Measurements from ENCODE around the gene CLEC5A. TPM values are rescaled to one million over a fixed set of nuclear protein-coding genes. Genes with fewer than 3 reads are reported as not detected.
"Not testable (repeated sequence)": the region's sequence is repeated elsewhere in the genome, so short reads cannot be mapped to it uniquely, and the experiment has no call there.

The CLEC5A gene
- total and polyA plus RNA-seq, 2 experiments from 2014 or later, result not detected

DNA sequence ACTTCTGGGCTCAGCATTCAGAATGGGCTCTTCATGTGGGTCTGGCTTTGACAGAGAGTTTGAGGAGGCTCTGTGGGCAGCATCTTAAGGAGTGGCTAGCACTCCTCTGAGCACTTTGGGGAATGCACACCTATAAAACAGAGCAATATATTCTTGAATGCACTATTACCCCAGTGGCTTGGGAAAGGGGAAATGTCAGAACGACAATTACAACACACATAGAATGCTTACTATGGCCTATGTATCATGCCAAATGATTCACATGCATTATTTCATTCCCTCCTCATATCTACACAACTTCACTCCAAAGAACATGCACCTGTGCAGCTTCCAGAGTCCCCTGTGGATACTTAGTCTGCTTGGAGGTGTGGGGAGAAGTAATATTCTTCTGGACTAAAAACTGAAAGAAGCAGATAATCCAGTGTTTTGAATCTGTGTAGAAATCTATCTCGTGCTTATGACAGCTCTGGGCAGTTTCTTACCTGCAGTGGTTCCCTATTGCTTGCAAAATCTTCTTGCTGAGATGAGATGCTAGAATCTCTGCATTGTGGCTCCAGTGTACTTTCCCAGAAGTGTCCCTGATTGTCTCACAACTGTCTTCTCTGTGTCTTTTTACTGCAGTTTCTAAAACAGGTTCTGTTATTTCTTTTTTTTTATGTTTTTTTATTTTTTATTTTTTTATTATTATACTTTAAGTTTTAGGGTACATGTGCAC, 43.4 kb upstream of the CLEC5A start:
- H3K9ac ChIP-seq, result no peak overlapping the region
- H3K27me3 ChIP-seq (replicated peaks; ENCODE audit: insufficient read depth), result no peaks in the 10 kb centered on the region
- H3K27ac ChIP-seq, result no peak overlapping the region
- no peaks in the 10 kb centered on the region for H3K9me2 ChIP-seq (ENCODE audit: insufficient read depth)
- H3F3A ChIP-seq (ENCODE audit: insufficient read depth), result no peaks in the 10 kb centered on the region
- DNase-seq, result no peak
- H3K4me3 ChIP-seq, result no peak overlapping the region
- H3K4me2 ChIP-seq (ENCODE audit: unreplicated experiment), result no peak overlapping the region
- H3K79me2 ChIP-seq (ENCODE audit: insufficient read depth), result no peaks in the 10 kb centered on the region
- no peaks in the 10 kb centered on the region for H3K4me1 ChIP-seq (ENCODE audit: insufficient read depth)
- H2AFZ ChIP-seq, result no peak overlapping the region
- H3K9me3 ChIP-seq (ENCODE audit: low read depth), result no peaks in the 10 kb centered on the region
- in situ Hi-C loops (cut with MboI), result no loop called here
- H4K20me1 ChIP-seq (ENCODE audit: insufficient read depth), result no peaks in the 10 kb centered on the region
- TF ChIP-seq EZH2phosphoT487 (IDR thresholded peaks at IDR 0.05; ENCODE audit: insufficient read depth, low read depth) (no peak), EZH2 (IDR thresholded peaks at IDR 0.05; ENCODE audit: insufficient read depth, poor library complexity, severe bottlenecking) (no peak)
- WGBS, 2 experiments (ENCODE audit: low coverage in 1 of 2, low lambda C conversion rate in 2 of 2, missing lambda C conversion rate in 2 of 2), result 24 to 34% methylated on average over 2 of the region's 2 CpGs
- H3K36me3 ChIP-seq (ENCODE audit: low read depth), result no peaks in the 10 kb centered on the region

DNA sequence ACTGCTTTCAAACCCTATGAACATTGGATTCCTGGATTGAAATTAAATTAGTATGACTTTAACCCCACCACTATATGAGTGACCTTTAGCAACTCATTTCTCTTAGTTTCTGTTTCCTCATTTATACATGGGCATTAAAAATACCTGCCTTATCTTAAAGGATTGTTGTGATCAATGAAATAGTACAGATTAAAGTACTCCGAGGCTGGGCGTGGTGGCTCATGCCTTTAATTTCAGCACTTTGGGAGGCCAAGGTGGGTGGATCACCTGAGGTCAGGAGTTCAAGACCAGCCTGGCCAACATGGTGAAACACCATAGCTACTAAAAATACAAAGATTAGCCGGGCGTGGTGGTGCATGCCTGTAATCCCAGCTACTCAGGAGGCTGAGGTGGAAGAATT, 41.0 kb upstream of the CLEC5A start:
- H3K9me2 ChIP-seq (ENCODE audit: insufficient read depth); H3K36me3 ChIP-seq (ENCODE audit: low read depth); H4K20me1 ChIP-seq (ENCODE audit: insufficient read depth); in situ Hi-C loops (cut with MboI); H3K9me3 ChIP-seq (ENCODE audit: low read depth); H2AFZ ChIP-seq; H3K27ac ChIP-seq; H3K27me3 ChIP-seq (replicated peaks; ENCODE audit: insufficient read depth); H3K79me2 ChIP-seq (ENCODE audit: insufficient read depth); H3F3A ChIP-seq (ENCODE audit: insufficient read depth); DNase-seq; H3K4me1 ChIP-seq (ENCODE audit: insufficient read depth); H3K4me2 ChIP-seq (ENCODE audit: unreplicated experiment); H3K9ac ChIP-seq; H3K4me3 ChIP-seq: not testable (repeated sequence)
- 46 to 64% methylated on average over 4 of the region's 4 CpGs for WGBS, 2 experiments (ENCODE audit: low coverage in 1 of 2, low lambda C conversion rate in 2 of 2, missing lambda C conversion rate in 2 of 2)

DNA sequence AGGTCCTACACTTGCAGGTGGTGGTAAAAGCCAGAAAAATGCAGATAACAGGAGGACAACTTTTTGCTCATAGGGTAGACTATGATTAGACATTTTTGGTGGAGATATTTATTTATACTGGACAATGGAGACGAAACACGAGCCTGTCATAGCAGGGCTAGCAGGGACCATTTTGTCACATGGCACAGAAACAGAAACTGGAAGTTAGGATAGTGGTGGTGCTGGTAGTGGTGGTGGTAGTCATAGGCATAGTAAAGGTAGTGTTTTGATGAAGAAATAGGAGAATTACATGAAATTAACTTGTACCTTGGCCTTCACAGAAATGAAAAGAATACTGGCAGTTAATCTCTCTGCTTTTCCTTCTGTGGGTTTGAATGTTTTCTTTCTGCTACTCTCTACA, 40.1 kb upstream of the CLEC5A start:
- H3K9me2 ChIP-seq (ENCODE audit: insufficient read depth), result no peaks in the 10 kb centered on the region
- H3K79me2 ChIP-seq (ENCODE audit: insufficient read depth), result no peaks in the 10 kb centered on the region
- TF ChIP-seq EZH2phosphoT487 (IDR thresholded peaks at IDR 0.05; ENCODE audit: insufficient read depth, low read depth) (no peak), EZH2 (IDR thresholded peaks at IDR 0.05; ENCODE audit: insufficient read depth, poor library complexity, severe bottlenecking) (no peak)
- H3F3A ChIP-seq (ENCODE audit: insufficient read depth), result no peaks in the 10 kb centered on the region
- DNase-seq, result no peak
- H2AFZ ChIP-seq, result no peak overlapping the region
- H3K4me3 ChIP-seq, result no peak overlapping the region
- no peaks in the 10 kb centered on the region for H3K36me3 ChIP-seq (ENCODE audit: low read depth)
- no peaks in the 10 kb centered on the region for H3K9me3 ChIP-seq (ENCODE audit: low read depth)
- H3K27me3 ChIP-seq (replicated peaks; ENCODE audit: insufficient read depth), result no peaks in the 10 kb centered on the region
- H3K9ac ChIP-seq, result no peak overlapping the region
- no peak overlapping the region for H3K27ac ChIP-seq
- in situ Hi-C loops (cut with MboI), result no loop called here
- H3K4me1 ChIP-seq (ENCODE audit: insufficient read depth), result no peaks in the 10 kb centered on the region
- no peaks in the 10 kb centered on the region for H4K20me1 ChIP-seq (ENCODE audit: insufficient read depth)
- no peak overlapping the region for H3K4me2 ChIP-seq (ENCODE audit: unreplicated experiment)
- 9 to 20% methylated on average over 2 of the region's 2 CpGs for WGBS, 2 experiments (ENCODE audit: low coverage in 1 of 2, low lambda C conversion rate in 2 of 2, missing lambda C conversion rate in 2 of 2)

DNA sequence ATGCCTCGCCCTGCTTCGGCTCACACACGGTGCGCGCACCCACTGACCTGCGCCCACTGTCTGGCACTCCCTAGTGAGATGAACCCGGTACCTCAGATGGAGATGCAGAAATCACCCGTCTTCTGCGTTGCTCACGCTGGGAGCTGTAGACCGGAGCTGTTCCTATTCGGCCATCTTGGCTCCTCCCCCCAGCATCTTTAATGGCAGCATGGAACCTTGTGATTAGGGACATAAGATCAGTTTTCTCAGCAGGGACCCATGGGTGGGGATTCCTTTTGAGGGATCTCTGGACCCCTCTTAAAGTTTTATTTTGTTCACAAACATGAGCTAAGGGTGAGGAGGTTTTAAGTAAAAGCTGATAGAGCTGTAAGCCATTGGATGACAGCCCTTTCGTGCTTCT, 39.2 kb upstream of the CLEC5A start:
- H2AFZ ChIP-seq; H3K4me1 ChIP-seq (ENCODE audit: insufficient read depth); H3K9me3 ChIP-seq (ENCODE audit: low read depth); H3K4me3 ChIP-seq; H3K9ac ChIP-seq; H4K20me1 ChIP-seq (ENCODE audit: insufficient read depth); H3K4me2 ChIP-seq (ENCODE audit: unreplicated experiment); H3K27ac ChIP-seq; H3K9me2 ChIP-seq (ENCODE audit: insufficient read depth); H3K36me3 ChIP-seq (ENCODE audit: low read depth); H3K27me3 ChIP-seq (replicated peaks; ENCODE audit: insufficient read depth); H3K79me2 ChIP-seq (ENCODE audit: insufficient read depth); DNase-seq; in situ Hi-C loops (cut with MboI); H3F3A ChIP-seq (ENCODE audit: insufficient read depth): not testable (repeated sequence)
- 75% methylated on average over 11 to 13 of the region's 13 CpGs for WGBS, 2 experiments (ENCODE audit: low coverage in 1 of 2, low lambda C conversion rate in 2 of 2, missing lambda C conversion rate in 2 of 2)

DNA sequence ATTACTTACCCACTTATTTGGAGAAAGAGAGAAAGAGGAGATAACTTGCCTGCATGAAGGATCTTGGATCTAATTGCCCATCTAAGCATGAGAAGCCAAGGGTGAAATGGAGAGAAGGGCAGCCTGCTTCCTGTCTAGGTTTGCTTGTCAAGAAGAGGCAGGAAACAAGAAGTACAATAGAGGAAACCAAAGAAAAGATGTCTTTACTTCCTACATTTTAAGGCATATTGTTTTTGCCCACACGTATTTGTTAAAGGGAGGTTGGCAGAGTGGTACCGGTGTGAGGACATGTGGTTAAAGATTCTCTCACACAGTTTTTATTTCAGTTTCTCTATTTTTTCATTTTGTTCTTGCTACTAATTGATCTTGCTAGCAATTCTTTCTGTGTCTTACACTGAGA, 32.8 kb upstream of the CLEC5A start:
- 51 to 72% methylated on average over 2 of the region's 2 CpGs for WGBS, 2 experiments (ENCODE audit: low coverage in 1 of 2, low lambda C conversion rate in 2 of 2, missing lambda C conversion rate in 2 of 2)
- Histone ChIP-seq H3K9me2 (ENCODE audit: insufficient read depth) (no peaks in the 10 kb centered on the region), H4K20me1 (ENCODE audit: insufficient read depth) (no peaks in the 10 kb centered on the region), H2AFZ (no peak overlapping the region), H3F3A (ENCODE audit: insufficient read depth) (no peaks in the 10 kb centered on the region), H3K4me3 (no peak overlapping the region), H3K79me2 (ENCODE audit: insufficient read depth) (no peaks in the 10 kb centered on the region), H3K36me3 (ENCODE audit: low read depth) (no peaks in the 10 kb centered on the region), H3K9ac (no peak overlapping the region), H3K4me2 (ENCODE audit: unreplicated experiment) (no peak overlapping the region), H3K27ac (no peak overlapping the region), H3K9me3 (ENCODE audit: low read depth) (no peaks in the 10 kb centered on the region), H3K27me3 (replicated peaks; ENCODE audit: insufficient read depth) (no peaks in the 10 kb centered on the region), H3K4me1 (ENCODE audit: insufficient read depth) (no peaks in the 10 kb centered on the region)
- no peak for TF ChIP-seq EZH2phosphoT487 (IDR thresholded peaks at IDR 0.05; ENCODE audit: insufficient read depth, low read depth)
- in situ Hi-C loops (cut with MboI), result no loop called here
- no peak for DNase-seq
